Myocyte (in vitro differentiated cells): ENCODE data around the gene CLDN14. TPM values are rescaled to one million over a fixed set of nuclear protein-coding genes. Genes with fewer than 3 reads are reported as not detected.

Experiments
- DNase-seq: peaks from one replicate; pipeline ENCODE4 v3.0.0-alpha.2; 2012; ENCODE audit warnings: low read depth
- total RNA-seq: library from RNA; depleted of rRNA; stranded (reverse); fragments of >200 nt; gene quantifications from 2 replicates; pipeline ENCODE4 v1.2.3, GENCODE V29; 2014

The CLDN14 gene
- total RNA-seq, 1 donor from 2014 or later, result 0.27 TPM

DNA sequence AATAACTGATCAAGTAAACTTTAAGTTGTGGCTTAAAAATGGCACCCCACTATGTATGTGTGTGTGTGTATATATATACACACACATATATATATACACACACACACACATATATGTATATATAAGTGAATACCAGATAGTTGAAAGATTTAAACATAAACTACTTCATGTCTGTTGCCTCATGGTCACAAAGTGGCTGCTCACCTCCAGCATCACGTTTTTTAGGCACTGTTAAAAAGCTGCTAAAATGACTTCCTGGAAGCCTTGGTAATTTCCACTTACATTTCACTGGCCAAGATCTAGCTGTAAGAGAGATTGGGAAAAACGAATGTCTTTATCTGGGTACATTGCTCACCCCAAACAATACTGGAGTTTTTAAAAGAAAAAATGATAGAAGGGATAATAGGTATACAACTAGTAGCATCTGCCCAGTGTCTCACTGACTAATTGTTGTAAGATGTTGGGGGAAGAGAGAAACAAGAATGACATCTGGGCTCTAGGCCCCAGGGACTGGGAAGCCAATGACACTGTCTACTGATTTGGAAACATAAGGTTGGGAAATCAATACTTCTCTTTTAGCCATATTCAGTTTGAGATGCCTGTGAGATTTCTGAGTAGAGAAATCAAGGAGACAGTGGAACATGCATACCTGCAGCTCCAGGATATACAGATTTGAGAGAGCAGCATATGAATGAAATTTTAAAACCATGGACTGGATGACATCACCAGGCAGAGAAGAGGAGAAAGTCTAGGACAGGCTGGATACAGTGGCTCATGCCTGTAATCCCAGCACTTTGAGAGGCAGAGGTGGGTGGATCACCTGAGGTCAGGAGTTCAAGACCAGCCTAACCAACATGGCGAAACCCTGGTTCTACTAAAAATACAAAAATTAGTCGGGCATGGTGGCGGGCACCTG, 42.8 kb downstream of the CLDN14 start:
- DNase-seq, result no peak

DNA sequence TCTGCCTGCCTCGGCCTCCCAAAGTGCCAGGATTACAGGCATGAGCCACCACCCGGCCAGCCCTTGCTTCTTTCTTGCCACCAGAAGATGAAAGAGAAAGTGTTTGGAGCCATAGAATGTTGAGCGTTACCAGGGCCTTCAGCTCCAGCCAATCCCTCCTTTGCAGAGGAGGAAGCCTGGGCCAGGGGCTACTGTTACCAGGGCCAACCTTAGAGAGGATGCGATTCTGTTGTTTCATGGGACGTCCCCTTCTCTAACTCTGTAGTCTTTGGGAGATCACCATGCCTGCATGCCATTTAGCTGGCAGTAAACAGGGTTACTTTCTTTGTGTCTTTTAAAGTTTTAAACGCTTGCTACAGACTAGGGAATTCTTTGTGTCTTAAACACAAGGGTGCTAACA, 45.8 kb downstream of the CLDN14 start:
- no peak for DNase-seq

DNA sequence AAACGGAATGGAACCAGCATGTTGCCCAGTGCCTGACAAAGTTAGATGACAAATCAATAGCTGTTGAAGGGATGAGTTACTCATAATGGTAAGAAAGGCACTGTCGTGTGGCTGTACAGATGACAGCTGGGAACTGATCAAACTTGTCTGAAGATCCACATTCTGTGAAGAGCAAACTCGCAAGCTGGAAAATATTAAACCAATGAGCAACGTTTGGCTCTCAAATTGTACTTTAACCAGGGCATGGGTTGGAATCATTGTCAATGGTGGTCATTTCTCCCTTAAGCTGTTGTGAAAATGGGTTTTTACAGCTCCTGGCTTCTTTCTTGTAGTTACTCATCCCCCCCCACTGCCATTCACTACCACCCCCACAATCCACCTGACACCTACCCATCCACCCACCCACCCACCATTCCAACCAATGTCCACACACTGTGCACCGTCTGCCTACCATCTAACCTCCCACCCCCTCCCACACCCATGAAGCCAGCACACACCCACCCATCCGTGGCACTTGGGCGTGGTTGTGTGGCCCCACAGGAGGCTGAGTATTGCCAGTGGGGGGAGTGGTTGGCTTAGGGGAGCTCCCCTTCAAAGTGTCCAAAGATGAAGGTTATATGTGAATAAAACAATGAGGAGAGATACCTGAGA, 46.7 kb downstream of the CLDN14 start:
- no peak for DNase-seq

DNA sequence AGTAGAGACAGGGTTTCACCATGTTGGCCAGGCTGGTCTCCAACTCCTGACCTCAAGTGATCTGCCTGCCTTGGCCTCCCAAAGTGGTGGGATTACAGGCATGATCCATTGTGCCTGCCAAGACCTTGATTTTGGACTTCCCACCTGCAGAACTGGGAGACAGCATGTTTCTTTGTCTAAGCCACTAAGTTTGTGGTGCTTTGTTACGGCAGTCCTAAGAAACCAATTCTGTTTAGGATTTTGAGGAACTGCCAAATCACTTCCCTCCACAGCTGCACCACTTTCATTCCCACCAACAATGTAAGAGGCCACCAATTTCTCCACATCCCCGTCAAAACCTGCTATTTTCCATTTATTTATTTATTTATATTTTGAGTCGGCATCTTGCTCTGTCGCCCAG, 48.7 kb downstream of the CLDN14 start:
- DNase-seq, result no peak

DNA sequence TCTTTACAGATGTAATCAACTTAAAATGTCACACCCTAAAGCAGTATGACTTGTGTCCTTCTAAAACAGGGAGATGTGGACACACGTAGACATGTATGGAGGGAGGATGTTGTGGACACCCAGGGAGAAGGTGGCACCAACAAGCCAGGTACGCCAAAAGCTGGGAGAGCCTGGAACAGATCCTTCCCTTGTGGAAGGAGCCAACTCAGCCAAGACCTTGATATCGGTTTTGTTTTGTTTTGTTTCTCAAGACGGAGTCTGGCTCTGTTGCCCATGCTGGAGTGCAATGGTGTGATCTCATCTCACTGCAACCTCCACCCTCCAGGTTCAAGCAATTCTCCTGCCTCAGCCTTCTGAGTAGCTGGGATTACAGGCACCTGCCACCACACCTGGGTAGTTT, 49.1 kb downstream of the CLDN14 start:
- no peak for DNase-seq

- peak; percentile 99 for DNase-seq
Observed at GRCh38 chr21:36429947-36430546, 49.9 kb downstream of the CLDN14 start.

DNA sequence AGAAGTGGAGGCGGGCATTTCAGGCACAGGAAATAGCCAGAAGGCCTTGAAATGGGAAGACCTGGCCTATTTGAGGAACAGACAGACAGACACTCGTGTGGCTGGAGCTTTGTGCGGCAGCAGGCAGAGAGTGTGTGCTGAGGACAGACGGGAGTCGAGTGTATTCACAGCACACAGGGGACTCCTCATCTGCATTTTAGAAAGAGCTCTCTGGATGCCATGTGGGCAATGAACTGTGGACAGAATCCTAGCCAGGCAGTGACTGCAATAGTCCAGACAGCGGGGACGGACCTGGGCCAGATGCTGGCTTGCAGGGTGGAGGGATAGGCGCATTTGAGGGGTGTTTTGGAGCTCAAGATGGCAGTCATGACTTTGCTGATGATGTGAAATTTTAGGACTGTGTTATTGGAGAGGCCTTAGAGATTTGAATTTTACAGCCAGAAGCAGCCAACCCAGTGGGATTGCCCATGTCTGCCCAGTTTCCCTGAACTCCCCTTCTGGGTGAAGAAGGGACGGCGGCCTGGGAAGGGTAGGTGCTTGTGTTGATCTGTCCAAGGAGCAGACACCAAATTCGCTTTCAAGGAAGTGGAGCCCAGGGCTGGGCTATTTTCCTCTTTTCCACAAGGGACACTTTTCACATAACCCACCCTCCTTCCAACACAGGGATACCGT, 51.0 kb downstream of the CLDN14 start:
- DNase-seq, result peak; percentile 31

DNA sequence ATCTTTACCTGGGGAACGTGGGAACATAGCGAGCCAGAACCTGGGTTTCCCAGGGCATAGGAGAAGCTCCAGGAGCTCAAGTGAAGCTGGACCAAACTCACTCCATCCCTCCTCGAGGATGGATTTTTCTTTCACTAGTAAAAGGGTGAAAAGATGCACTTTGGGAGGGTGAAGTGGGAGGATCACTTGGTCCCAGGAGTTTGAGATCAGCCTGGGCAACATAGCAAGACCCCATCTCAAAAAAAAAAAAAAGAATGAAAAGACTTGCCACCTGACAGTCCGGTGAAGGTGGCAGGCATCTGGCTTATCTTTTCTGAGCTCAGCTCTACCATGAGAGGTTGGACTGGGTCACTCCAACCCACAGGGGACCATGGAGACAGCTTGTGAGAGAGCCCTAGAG, 52.4 kb downstream of the CLDN14 start:
- no peak for DNase-seq

- peak; percentile 78 for DNase-seq
Observed at GRCh38 chr21:36425286-36425685, 54.6 kb downstream of the CLDN14 start.

DNA sequence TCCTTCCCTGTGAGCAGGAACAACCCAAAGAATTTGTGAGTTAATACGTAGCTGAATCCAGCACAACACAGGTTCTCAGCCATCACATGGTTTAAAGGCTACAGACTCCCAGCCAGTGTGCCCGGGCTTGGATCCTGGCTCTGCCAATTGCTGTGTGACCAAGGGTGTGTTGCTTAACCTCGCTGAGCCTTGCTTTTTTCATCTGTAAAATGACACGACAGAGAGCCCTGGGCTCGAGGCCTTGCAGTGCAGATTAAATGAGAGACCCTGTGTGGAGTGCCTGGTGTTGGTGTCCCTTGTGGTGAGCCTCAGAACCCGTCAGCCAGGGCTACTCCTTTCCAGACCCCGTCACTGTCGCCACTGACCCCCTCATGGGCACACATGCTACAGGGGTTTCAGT, 55.3 kb downstream of the CLDN14 start:
- no peak for DNase-seq

GRCh38 chr21:36423771-36424433, 56.0 kb downstream of the CLDN14 start:
- no peak for DNase-seq

DNA sequence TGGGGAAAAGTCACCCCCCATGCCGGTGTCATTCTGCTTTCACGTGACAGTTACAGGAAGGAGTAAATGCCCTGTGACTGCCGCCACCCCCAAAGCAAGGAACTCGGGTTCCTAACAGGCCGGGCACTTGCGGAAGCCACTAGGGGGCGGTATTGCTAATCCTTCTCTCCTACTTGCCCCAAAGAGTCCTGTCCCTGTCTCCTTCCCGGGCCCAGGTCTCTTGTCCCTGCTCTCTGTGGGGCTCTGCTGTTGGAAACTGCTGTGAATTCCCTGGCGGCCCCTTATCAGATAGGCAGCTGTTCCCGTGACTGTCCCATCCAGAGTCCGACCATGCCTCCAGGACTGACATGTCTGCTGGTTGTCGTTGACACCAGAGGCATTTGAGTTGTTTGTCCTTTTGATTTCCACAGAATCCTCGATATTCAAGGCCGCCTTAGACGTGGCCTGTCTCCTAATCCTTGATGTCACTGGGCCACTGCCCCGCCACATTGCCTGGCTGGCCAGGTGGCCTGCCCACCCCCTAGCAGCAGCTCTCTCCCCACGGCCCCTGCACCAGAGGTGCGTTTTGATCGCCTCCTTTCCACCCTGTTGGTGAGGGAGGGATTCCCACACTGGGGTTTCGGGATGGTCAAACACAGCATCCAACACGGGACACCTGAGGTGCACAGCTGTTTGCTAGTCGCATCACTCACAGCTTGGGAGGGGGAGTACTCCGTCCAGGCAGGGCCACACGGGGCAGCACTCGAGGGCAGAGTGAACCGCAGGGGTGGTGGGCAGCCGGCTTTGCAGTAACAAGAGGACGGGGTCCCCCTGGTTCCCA, 57.4 kb downstream of the CLDN14 start:
- peak; percentile 72 for DNase-seq

- DNase-seq, result no peak
Observed at GRCh38 chr21:36420571-36421339, 59.2 kb downstream of the CLDN14 start.

- DNase-seq, result peak; percentile 91
Observed at GRCh38 chr21:36419996-36420395, 59.9 kb downstream of the CLDN14 start.

DNA sequence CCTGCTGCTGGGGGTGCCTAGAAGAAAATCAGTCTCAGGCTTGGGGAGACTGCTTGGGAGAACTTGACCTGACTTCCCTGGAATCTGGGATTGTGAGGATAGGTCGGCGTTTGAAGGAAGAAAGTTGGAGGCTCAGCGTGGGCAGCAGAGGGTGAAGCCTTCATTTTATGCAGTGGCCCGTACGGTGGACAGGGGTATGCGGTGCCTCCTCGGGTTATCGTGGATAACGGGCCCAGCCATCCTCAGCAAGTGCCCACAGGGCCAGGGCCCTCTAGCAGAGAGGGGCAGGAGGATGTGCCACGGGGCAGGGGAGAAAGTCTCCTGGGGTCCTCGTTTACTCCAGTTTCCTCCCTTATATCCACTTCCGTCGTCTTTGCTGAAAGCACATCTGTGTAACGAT, 60.7 kb downstream of the CLDN14 start:
- no peak for DNase-seq

DNA sequence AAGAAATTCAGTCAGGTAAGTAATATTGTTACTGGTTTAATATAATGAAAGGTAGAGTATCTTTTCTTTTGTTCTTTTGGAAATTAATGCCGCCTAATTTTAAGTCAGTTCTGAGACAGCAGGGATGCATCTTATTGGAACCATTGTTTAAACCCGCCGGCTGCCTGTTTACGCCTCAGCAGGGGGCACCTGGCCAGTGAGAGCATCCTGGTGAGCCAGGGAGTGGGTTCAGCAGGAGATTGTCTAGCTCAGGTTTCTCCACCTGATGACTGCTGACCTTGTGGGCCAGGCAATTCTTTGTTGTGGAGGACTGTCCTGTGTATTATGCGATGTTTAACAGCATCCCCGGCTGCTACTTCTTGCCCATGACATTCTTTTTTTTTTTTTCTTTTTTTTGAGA, 64.5 kb downstream of the CLDN14 start:
- DNase-seq, result no peak

- no peak for DNase-seq
Observed at GRCh38 chr21:36412916-36413315, 67.0 kb downstream of the CLDN14 start.

- DNase-seq, result no peak
Observed at GRCh38 chr21:36411301-36411700, 68.6 kb downstream of the CLDN14 start.
